Measurements from ENCODE around the gene ARSJ. TPM values are rescaled to one million over a fixed set of nuclear protein-coding genes. Genes with fewer than 3 reads are reported as not detected.

ARSJ gene
- total RNA-seq, 1 experiment from 2014 or later: 7.3 TPM

- intact Hi-C loops (cut with micrococcal nuclease; ENCODE audit: unreplicated experiment): no loop called here
- H3K27me3 Mint-ChIP-seq (ENCODE audit: insufficient read depth, unreplicated experiment): no peaks in the 10 kb centered on the region
- H3K9me3 ChIP-seq: no peaks in the 10 kb centered on the region
- no peak for DNase-seq
- H3K4me3 Mint-ChIP-seq (ENCODE audit: unreplicated experiment): no peak overlapping the region
- H3K27me3 ChIP-seq (replicated peaks; ENCODE audit: control insufficient read depth, insufficient read depth, low read length): no peaks in the 10 kb centered on the region
- H3K27ac Mint-ChIP-seq (ENCODE audit: unreplicated experiment): no peak overlapping the region
- no peak overlapping the region for H3K4me3 ChIP-seq (ENCODE audit: low read depth, low read length)
- POLR2A ChIA-PET: no interaction called here
- CTCF ChIA-PET: no interaction called here
- BruUV-seq (replicated peaks): no TSS peak
- H3K4me1 Mint-ChIP-seq (ENCODE audit: low read depth, unreplicated experiment): peaks cover 6% of the 10 kb centered on the region
- H3K9me3 Mint-ChIP-seq (ENCODE audit: unreplicated experiment): no peaks in the 10 kb centered on the region
- H3K36me3 ChIP-seq (ENCODE audit: control insufficient read depth, insufficient read depth, low read length): no peaks in the 10 kb centered on the region
- TF ChIP-seq CTCF (IDR thresholded peaks at IDR 0.05; ENCODE audit: insufficient read depth in 1 of 2, low read depth in 1 of 2, low read length in 1 of 2, severe bottlenecking in 1 of 2, unreplicated experiment in 1 of 2): no peak
- H3K36me3 Mint-ChIP-seq (ENCODE audit: insufficient read depth, unreplicated experiment): no peaks in the 10 kb centered on the region
- no peaks in the 10 kb centered on the region for H3K4me1 ChIP-seq
Observed at GRCh38 chr4:113998079-113998478, 18.6 kb upstream of the ARSJ start.

GRCh38 chr4:113997206-113997605 is 17.8 kb upstream of the ARSJ start:
- no peaks in the 10 kb centered on the region for H3K27me3 ChIP-seq (replicated peaks; ENCODE audit: control insufficient read depth, insufficient read depth, low read length)
- no peak for DNase-seq
- H3K9me3 ChIP-seq: no peaks in the 10 kb centered on the region
- ChIA-PET POLR2A (no interaction called here), CTCF (no interaction called here)
- TF ChIP-seq CTCF (IDR thresholded peaks at IDR 0.05; ENCODE audit: insufficient read depth in 1 of 2, low read depth in 1 of 2, low read length in 1 of 2, severe bottlenecking in 1 of 2, unreplicated experiment in 1 of 2): no peak
- H3K4me1 Mint-ChIP-seq (ENCODE audit: low read depth, unreplicated experiment): peaks cover 6% of the 10 kb centered on the region
- H3K4me1 ChIP-seq: no peaks in the 10 kb centered on the region
- no peaks in the 10 kb centered on the region for H3K36me3 Mint-ChIP-seq (ENCODE audit: insufficient read depth, unreplicated experiment)
- H3K27ac Mint-ChIP-seq (ENCODE audit: unreplicated experiment): no peak overlapping the region
- intact Hi-C loops (cut with micrococcal nuclease; ENCODE audit: unreplicated experiment): no loop called here
- H3K4me3 Mint-ChIP-seq (ENCODE audit: unreplicated experiment): no peak overlapping the region
- H3K9me3 Mint-ChIP-seq (ENCODE audit: unreplicated experiment): no peaks in the 10 kb centered on the region
- H3K4me3 ChIP-seq (ENCODE audit: low read depth, low read length): no peak overlapping the region
- H3K27me3 Mint-ChIP-seq (ENCODE audit: insufficient read depth, unreplicated experiment): no peaks in the 10 kb centered on the region
- H3K36me3 ChIP-seq (ENCODE audit: control insufficient read depth, insufficient read depth, low read length): no peaks in the 10 kb centered on the region
- no TSS peak for BruUV-seq (replicated peaks)

GRCh38 chr4:113996599-113997177 is 17.2 kb upstream of the ARSJ start:
- no peaks in the 10 kb centered on the region for H3K36me3 ChIP-seq (ENCODE audit: control insufficient read depth, insufficient read depth, low read length)
- H3K9me3 ChIP-seq: no peaks in the 10 kb centered on the region
- peaks cover 6% of the 10 kb centered on the region for H3K4me1 Mint-ChIP-seq (ENCODE audit: low read depth, unreplicated experiment)
- POLR2A ChIA-PET: no interaction called here
- H3K27ac Mint-ChIP-seq (ENCODE audit: unreplicated experiment): no peak overlapping the region
- DNase-seq: no peak
- BruUV-seq (replicated peaks): no TSS peak
- no peak overlapping the region for H3K4me3 ChIP-seq (ENCODE audit: low read depth, low read length)
- no peaks in the 10 kb centered on the region for H3K27me3 Mint-ChIP-seq (ENCODE audit: insufficient read depth, unreplicated experiment)
- intact Hi-C loops (cut with micrococcal nuclease; ENCODE audit: unreplicated experiment): no loop called here
- H3K27me3 ChIP-seq (replicated peaks; ENCODE audit: control insufficient read depth, insufficient read depth, low read length): no peaks in the 10 kb centered on the region
- CTCF ChIA-PET: no interaction called here
- no peaks in the 10 kb centered on the region for H3K4me1 ChIP-seq
- H3K36me3 Mint-ChIP-seq (ENCODE audit: insufficient read depth, unreplicated experiment): no peaks in the 10 kb centered on the region
- TF ChIP-seq CTCF (IDR thresholded peaks at IDR 0.05; ENCODE audit: insufficient read depth in 1 of 2, low read depth in 1 of 2, low read length in 1 of 2, severe bottlenecking in 1 of 2, unreplicated experiment in 1 of 2): no peak
- no peak overlapping the region for H3K4me3 Mint-ChIP-seq (ENCODE audit: unreplicated experiment)
- H3K9me3 Mint-ChIP-seq (ENCODE audit: unreplicated experiment): no peaks in the 10 kb centered on the region
